Neuronal stem cell (in vitro differentiated cells): Measurements from ENCODE around the gene PRAME.

Experiments used
- DNase-seq: peaks from one replicate; pipeline ENCODE4 v3.0.0-alpha.2; 2013; ENCODE audit warnings: low spot score
- H2AFZ ChIP-seq: one replicate; pipeline ENCODE4 v1.6.1; 2013; ENCODE audit warnings: mild to moderate bottlenecking, low read length, inconsistent platforms
- H2AK5ac ChIP-seq: 2 replicates; pipeline ENCODE4 v1.6.1; 2013; ENCODE audit warnings: low read depth, mild to moderate bottlenecking, inconsistent platforms, low read length, moderate library complexity, mixed read lengths
- H2BK120ac ChIP-seq: 2 replicates; pipeline ENCODE4 v1.6.1; 2013; ENCODE audit warnings: low read depth, mild to moderate bottlenecking, inconsistent platforms, low read length, moderate library complexity, mixed read lengths
- H2BK12ac ChIP-seq: one replicate; pipeline ENCODE4 v1.6.1; 2013; ENCODE audit warnings: low read length, inconsistent platforms
- H2BK15ac ChIP-seq: 2 replicates; pipeline ENCODE4 v1.6.1; 2013; ENCODE audit warnings: mild to moderate bottlenecking, low read length, inconsistent platforms, mixed read lengths
- H2BK5ac ChIP-seq: one replicate; pipeline ENCODE4 v1.6.1; 2013; ENCODE audit warnings: inconsistent platforms, mild to moderate bottlenecking, low read length, moderate library complexity
- H3K14ac ChIP-seq: one replicate; pipeline ENCODE4 v1.6.1; 2013; ENCODE audit warnings: low read length, inconsistent platforms
- H3K18ac ChIP-seq: 2 replicates; pipeline ENCODE4 v1.6.1; 2013; ENCODE audit warnings: low read length, inconsistent platforms
- H3K23ac ChIP-seq: 2 replicates; pipeline ENCODE4 v1.6.1; 2013; ENCODE audit warnings: low read depth, mild to moderate bottlenecking, mixed read lengths, low read length, inconsistent platforms; ENCODE audit not compliant: poor library complexity
- H3K27ac ChIP-seq: replicated peaks from 3 replicates; pipeline ENCODE4 v1.5.1; 2013; ENCODE audit warnings: low read length, inconsistent platforms
- H3K27me3 ChIP-seq, 3 experiments: 2 replicates each; pipeline ENCODE4 v1.6.1; 2013; ENCODE audit warnings: low read length in 3 of 3, mild to moderate bottlenecking in 2 of 3, inconsistent platforms in 1 of 3, low read depth in 1 of 3, mixed read lengths in 1 of 3, moderate library complexity in 1 of 3; ENCODE audit not compliant: control insufficient read depth in 3 of 3, insufficient read depth in 3 of 3
- H3K36me3 ChIP-seq, 2 donors: replicated peaks in 1 of 2; 2 replicates each; pipeline ENCODE4 v1.6.1; 2013; ENCODE audit warnings: low read length in 2 of 2; ENCODE audit not compliant: control insufficient read depth in 2 of 2, insufficient read depth in 2 of 2
- H3K4ac ChIP-seq: 2 replicates; pipeline ENCODE4 v1.6.1; 2013; ENCODE audit warnings: inconsistent platforms, mild to moderate bottlenecking, low read length, moderate library complexity
- H3K4me1 ChIP-seq, 2 donors: 1 replicate in 1 of 2; 2 replicates in 1 of 2; pipeline ENCODE4 v1.6.1; 2013; ENCODE audit warnings: low read length in 2 of 2, low read depth in 1 of 2; ENCODE audit not compliant: control insufficient read depth in 2 of 2, insufficient read depth in 1 of 2
- H3K4me2 ChIP-seq: one replicate; pipeline ENCODE4 v1.6.1; 2013; ENCODE audit warnings: mild to moderate bottlenecking, low read length, inconsistent platforms; ENCODE audit not compliant: insufficient read depth, poor library complexity, severe bottlenecking
- H3K4me3 ChIP-seq, 2 donors: 2 replicates each; pipeline ENCODE4 v1.5.1; 2013; ENCODE audit warnings: low read length in 2 of 2, mild to moderate bottlenecking in 2 of 2, inconsistent platforms in 1 of 2, moderate library complexity in 1 of 2
- H3K79me1 ChIP-seq: one replicate; pipeline ENCODE4 v1.6.1; 2013; ENCODE audit warnings: low read depth, mild to moderate bottlenecking, inconsistent platforms, low read length, moderate library complexity
- H3K9ac ChIP-seq: one replicate; pipeline ENCODE4 v1.6.1; 2013; ENCODE audit warnings: mild to moderate bottlenecking, low read depth, low read length, inconsistent platforms; ENCODE audit not compliant: poor library complexity
- H3K9me3 ChIP-seq, 2 donors: replicated peaks in 1 of 2; 2 replicates each; pipeline versions ENCODE3 to v1.6.1; 2013; ENCODE audit warnings: low read length in 2 of 2, mild to moderate bottlenecking in 2 of 2, inconsistent platforms in 1 of 2, low read depth in 1 of 2, mixed read lengths in 1 of 2, moderate library complexity in 1 of 2; ENCODE audit not compliant: control insufficient read depth in 2 of 2, insufficient read depth in 1 of 2
- H4K8ac ChIP-seq: one replicate; pipeline ENCODE4 v1.6.1; 2013; ENCODE audit warnings: low read depth, mild to moderate bottlenecking, inconsistent platforms, low read length, moderate library complexity
- H4K91ac ChIP-seq: one replicate; pipeline ENCODE4 v1.6.1; 2013; ENCODE audit warnings: low read length, low read depth, mild to moderate bottlenecking, inconsistent platforms; ENCODE audit not compliant: poor library complexity
- WGBS, 2 donors: extraction: QIAGEN DNeasy Blood & Tissue Kit; methylation state at CpG; one replicate each; pipeline ENCODE4 v1.1.7; 2013; ENCODE audit warnings: missing lambda C conversion rate in 2 of 2, mixed read lengths in 1 of 2; ENCODE audit not compliant: insufficient read length in 2 of 2, insufficient replicate concordance in 1 of 2; ENCODE audit errors: extremely low coverage in 2 of 2; 5-methylcytosine and 5-hydroxymethylcytosine counted together

Gene PRAME

GRCh38 chr22:22571429-22571828 lies 12.4 kb upstream of the PRAME start:
- no peak overlapping the region for H3K4me2 ChIP-seq
- no CpG with 5 or more reads among the region's 6 CpGs for WGBS, 2 donors
- no peak overlapping the region for H2BK15ac ChIP-seq
- H3K36me3 ChIP-seq: no peaks in the 10 kb centered on the region
- peaks cover 0 to 3% (median 0%) of the 10 kb centered on the region in 3 experiments for H3K27me3 ChIP-seq
- no peak overlapping the region for H4K8ac ChIP-seq
- H4K91ac ChIP-seq: no peak overlapping the region
- no peak overlapping the region for H2BK120ac ChIP-seq
- no peak overlapping the region for H2AK5ac ChIP-seq
- no peaks in the 10 kb centered on the region for H3K79me1 ChIP-seq
- H3K14ac ChIP-seq: no peak overlapping the region
- H3K23ac ChIP-seq: peak overlapping the region; percentile 70
- no peak overlapping the region for H2BK12ac ChIP-seq
- H3K9ac ChIP-seq: no peak overlapping the region
- H3K4ac ChIP-seq: no peak overlapping the region
- no peak overlapping the region for H3K18ac ChIP-seq
- H3K9me3 ChIP-seq: no peaks in the 10 kb centered on the region
- no peak overlapping the region for H3K27ac ChIP-seq
- DNase-seq: no peak
- H2AFZ ChIP-seq: no peak overlapping the region
- H2BK5ac ChIP-seq: no peak overlapping the region
- no peaks in the 10 kb centered on the region for H3K4me1 ChIP-seq
- H3K4me3 ChIP-seq: no peak overlapping the region

GRCh38 chr22:22569218-22569617 lies 10.2 kb upstream of the PRAME start:
- H3K23ac ChIP-seq: no peak overlapping the region
- no peak overlapping the region for H2BK5ac ChIP-seq
- H3K36me3 ChIP-seq: no peaks in the 10 kb centered on the region
- no peaks in the 10 kb centered on the region for H3K79me1 ChIP-seq
- no peaks in the 10 kb centered on the region for H3K4me1 ChIP-seq
- WGBS, 2 donors: no CpG with 5 or more reads among the region's 5 CpGs
- no peak overlapping the region for H2AK5ac ChIP-seq
- H3K18ac ChIP-seq: no peak overlapping the region
- no peak overlapping the region for H3K4ac ChIP-seq
- H3K4me3 ChIP-seq: no peak overlapping the region
- no peak for DNase-seq
- no peak overlapping the region for H3K27ac ChIP-seq
- no peak overlapping the region for H3K9ac ChIP-seq
- H2BK12ac ChIP-seq: no peak overlapping the region
- H3K27me3 ChIP-seq: peaks cover 0 to 3% (median 0%) of the 10 kb centered on the region in 3 experiments
- no peak overlapping the region for H4K91ac ChIP-seq
- no peaks in the 10 kb centered on the region for H3K9me3 ChIP-seq
- H2BK15ac ChIP-seq: no peak overlapping the region
- H3K4me2 ChIP-seq: no peak overlapping the region
- no peak overlapping the region for H2AFZ ChIP-seq
- H4K8ac ChIP-seq: no peak overlapping the region
- H2BK120ac ChIP-seq: no peak overlapping the region
- no peak overlapping the region for H3K14ac ChIP-seq

DNA sequence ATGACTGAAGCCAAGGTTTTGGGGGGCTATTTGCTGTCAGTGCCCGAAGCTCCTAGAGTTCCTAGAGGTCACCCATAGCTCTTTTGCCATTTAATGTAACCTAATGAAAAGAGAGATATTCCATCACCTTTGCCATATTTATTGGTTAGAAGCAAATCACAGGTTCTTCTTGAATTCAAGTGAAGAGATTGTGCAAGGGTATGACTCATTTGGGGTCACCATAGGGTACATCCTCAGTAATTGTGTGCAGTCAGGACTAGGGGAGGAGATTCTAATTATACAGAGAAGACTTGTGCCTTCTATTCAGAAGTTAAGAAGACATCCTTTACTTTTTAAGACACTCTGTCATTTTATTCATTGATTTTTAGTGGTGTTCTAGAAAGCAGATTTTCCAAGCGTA lies 6.9 kb upstream of the PRAME start:
- no peak overlapping the region for H3K4me3 ChIP-seq
- H2AK5ac ChIP-seq: no peak overlapping the region
- H2BK5ac ChIP-seq: no peak overlapping the region
- H3K9me3 ChIP-seq: peaks cover 0 to 1% of the 10 kb centered on the region in 2 donors
- H3K14ac ChIP-seq: no peak overlapping the region
- no peak overlapping the region for H3K27ac ChIP-seq
- peaks cover 0 to 3% (median 0%) of the 10 kb centered on the region in 3 experiments for H3K27me3 ChIP-seq
- WGBS, 2 donors: no CpG with 5 or more reads among the region's 2 CpGs
- no peak overlapping the region for H4K8ac ChIP-seq
- DNase-seq: no peak
- H3K4me1 ChIP-seq: no peaks in the 10 kb centered on the region
- H3K79me1 ChIP-seq: no peaks in the 10 kb centered on the region
- no peaks in the 10 kb centered on the region for H3K36me3 ChIP-seq
- no peak overlapping the region for H2BK12ac ChIP-seq
- H2BK15ac ChIP-seq: no peak overlapping the region
- no peak overlapping the region for H3K18ac ChIP-seq
- H3K23ac ChIP-seq: no peak overlapping the region
- no peak overlapping the region for H3K9ac ChIP-seq
- no peak overlapping the region for H4K91ac ChIP-seq
- no peak overlapping the region for H2AFZ ChIP-seq
- H3K4me2 ChIP-seq: no peak overlapping the region
- H2BK120ac ChIP-seq: no peak overlapping the region
- H3K4ac ChIP-seq: no peak overlapping the region

DNA sequence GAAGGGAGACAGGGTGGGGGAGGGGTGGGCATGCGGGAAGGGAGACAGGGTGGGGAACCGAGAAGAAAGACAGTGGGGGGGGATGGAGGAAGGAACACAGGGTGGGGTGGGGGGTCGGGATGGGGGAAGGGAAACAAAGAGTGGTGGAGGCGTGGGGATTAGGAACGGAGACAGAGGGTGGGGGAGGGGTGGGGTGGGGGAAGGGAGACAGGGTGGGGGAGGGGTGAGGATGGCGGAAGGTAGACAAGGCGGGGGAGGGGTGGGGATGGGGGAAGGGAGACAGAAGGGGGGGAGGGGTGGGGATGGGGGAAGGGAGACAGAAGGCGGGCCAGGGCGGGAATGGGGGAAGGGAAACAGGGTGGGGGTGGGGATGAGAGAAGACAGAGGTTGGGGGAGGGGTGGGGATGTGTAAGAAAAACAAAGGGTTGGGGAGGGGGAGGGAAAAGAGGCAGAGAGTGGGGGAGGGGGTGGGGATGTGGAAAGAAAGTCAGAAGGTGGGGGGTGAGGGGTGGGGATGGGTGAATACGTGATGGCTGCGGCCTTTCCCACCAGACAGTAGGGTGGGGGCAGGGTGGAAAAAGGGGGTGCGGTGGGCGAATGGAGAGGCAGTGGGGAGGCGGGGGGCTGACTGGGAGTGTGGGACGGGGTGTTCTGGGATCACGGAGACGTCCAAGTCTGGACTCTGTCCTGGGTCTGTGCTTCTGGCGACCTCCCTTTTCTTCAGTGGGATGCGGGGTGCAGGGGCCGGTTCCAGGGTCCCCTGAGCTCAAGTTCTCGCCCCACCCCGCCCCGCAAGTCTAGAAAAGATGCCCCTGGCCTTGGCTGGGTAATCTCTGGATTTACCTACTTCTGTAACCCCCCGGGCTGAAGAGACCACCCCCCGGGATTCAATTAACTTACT lies 744 bp downstream of the PRAME start:
- H3K4me2 ChIP-seq: no peak overlapping the region
- no CpG with 5 or more reads among the region's 25 CpGs for WGBS, 2 donors
- H3K27me3 ChIP-seq: peaks cover 0 to 7% (median 0%) of the 10 kb centered on the region in 3 experiments
- no peak for DNase-seq
- no peak overlapping the region for H2BK15ac ChIP-seq
- H3K4me1 ChIP-seq: no peaks in the 10 kb centered on the region
- no peak overlapping the region for H2AFZ ChIP-seq
- H3K27ac ChIP-seq: no peak overlapping the region
- H2BK12ac ChIP-seq: no peak overlapping the region
- peaks cover 0 to 11% of the 10 kb centered on the region in 2 donors for H3K9me3 ChIP-seq
- peaks cover 2% of the 10 kb centered on the region for H3K79me1 ChIP-seq
- no peak overlapping the region for H3K4me3 ChIP-seq
- no peak overlapping the region for H2AK5ac ChIP-seq
- H3K9ac ChIP-seq: no peak overlapping the region
- H3K4ac ChIP-seq: no peak overlapping the region
- no peak overlapping the region for H2BK120ac ChIP-seq
- peak overlapping the region; percentile 100 for H3K23ac ChIP-seq
- H4K8ac ChIP-seq: no peak overlapping the region
- H2BK5ac ChIP-seq: no peak overlapping the region
- no peak overlapping the region for H3K18ac ChIP-seq
- H3K14ac ChIP-seq: no peak overlapping the region
- no peaks in the 10 kb centered on the region for H3K36me3 ChIP-seq
- no peak overlapping the region for H4K91ac ChIP-seq
